GM23338 (cell line): ENCODE measurements around the gene SEMA4D. TPM values are rescaled to one million over a fixed set of nuclear protein-coding genes. Genes with fewer than 3 reads are reported as not detected.

Experiments used
- ATAC-seq: fragments of 200-7000 bp; cut with Tn5 transposase; 3 replicates; pipeline ENCODE4 v1.9.1; 2020
- DNase-seq: peaks from one replicate; pipeline ENCODE4 v3.0.0-alpha.2; 2015; ENCODE audit warnings: low spot score
- H2AFZ ChIP-seq: fragments of 200-600 bp; sonication (generic); 2 replicates; pipeline ENCODE4 v1.8.0; 2016; ENCODE audit warnings: antibody characterized with exemption, mild to moderate bottlenecking, moderate library complexity
- H3F3A ChIP-seq: fragments of 200-600 bp; sonication (generic); replicated peaks from 2 replicates; pipeline ENCODE4 v1.8.0; 2017; ENCODE audit warnings: antibody characterized with exemption, mixed run types, low read depth
- H3K27ac ChIP-seq: fragments of 200-600 bp; sonication (generic); 2 replicates; pipeline ENCODE4 v1.6.1; 2016; ENCODE audit warnings: low read depth
- H3K27me3 ChIP-seq: fragments of 200-600 bp; sonication (generic); 2 replicates; pipeline ENCODE4 v1.8.0; 2016; ENCODE audit warnings: mild to moderate bottlenecking, mixed run types, moderate library complexity; ENCODE audit not compliant: insufficient read depth
- H3K36me3 ChIP-seq: fragments of 200-600 bp; sonication (generic); 2 replicates; pipeline ENCODE4 v1.8.0; 2016; ENCODE audit warnings: mild to moderate bottlenecking; ENCODE audit not compliant: insufficient read depth
- H3K4me1 ChIP-seq: fragments of 200-600 bp; sonication (generic); 2 replicates; pipeline ENCODE4 v1.8.0; 2016; ENCODE audit warnings: mild to moderate bottlenecking, moderate library complexity; ENCODE audit not compliant: insufficient read depth
- H3K4me2 ChIP-seq: fragments of 200-600 bp; sonication (generic); 2 replicates; pipeline ENCODE4 v1.7.1; 2017; ENCODE audit warnings: mixed run types
- H3K4me3 ChIP-seq: fragments of 200-600 bp; sonication (generic); 2 replicates; pipeline ENCODE4 v1.6.1; 2016; ENCODE audit warnings: mixed run types
- H3K79me2 ChIP-seq: fragments of 200-600 bp; sonication (generic); replicated peaks from 2 replicates; pipeline ENCODE4 v1.8.0; 2017; ENCODE audit warnings: mild to moderate bottlenecking; ENCODE audit not compliant: insufficient read depth
- H3K9me2 ChIP-seq: fragments of 200-600 bp; sonication (generic); 2 replicates; pipeline ENCODE4 v1.8.0; 2017; ENCODE audit not compliant: insufficient read depth
- H4K20me1 ChIP-seq: fragments of 200-600 bp; sonication (generic); replicated peaks from 2 replicates; pipeline ENCODE4 v1.8.0; 2017; ENCODE audit warnings: mild to moderate bottlenecking; ENCODE audit not compliant: insufficient read depth
- H3K27ac Mint-ChIP-seq: 2 replicates; pipeline ENCODE4 v1.8.0; 2020; ENCODE audit warnings: inconsistent platforms, mild to moderate bottlenecking, moderate library complexity, mixed read lengths
- H3K27me3 Mint-ChIP-seq: 3 replicates; pipeline ENCODE4 v1.8.0; 2022; ENCODE audit warnings: low read depth, mild to moderate bottlenecking, moderate library complexity, mixed read lengths, inconsistent platforms; ENCODE audit not compliant: insufficient read depth, poor library complexity
- H3K36me3 Mint-ChIP-seq: 3 replicates; pipeline ENCODE4 v1.8.0; 2021; ENCODE audit warnings: low read depth, mild to moderate bottlenecking, inconsistent platforms, moderate library complexity, mixed read lengths
- H3K4me1 Mint-ChIP-seq: 3 replicates; pipeline ENCODE4 v1.8.0; 2020; ENCODE audit warnings: mild to moderate bottlenecking, inconsistent platforms, mixed read lengths
- H3K4me3 Mint-ChIP-seq: 3 replicates; pipeline ENCODE4 v1.8.0; 2021; ENCODE audit warnings: moderate library complexity, mild to moderate bottlenecking, inconsistent platforms, mixed read lengths
- H3K9me3 Mint-ChIP-seq: 3 replicates; pipeline ENCODE4 v1.8.0; 2020; ENCODE audit warnings: moderate library complexity, mild to moderate bottlenecking, inconsistent platforms, mixed read lengths
- CREB1 ChIP-seq: fragments of 250-450 bp; sonication (Bioruptor Pico); IDR thresholded peaks from 2 replicates; pipeline ENCODE4 v1.5.0; 2020; ENCODE audit warnings: low read depth, mild to moderate bottlenecking, moderate library complexity
- EZH2 ChIP-seq: fragments of 200-600 bp; sonication (generic); IDR thresholded peaks from one replicate; pipeline ENCODE4 v1.8.0; 2017; ENCODE audit warnings: antibody characterized with exemption, mild to moderate bottlenecking, low read depth; ENCODE audit not compliant: unreplicated experiment
- EZH2phosphoT487 ChIP-seq: fragments of 200-600 bp; sonication (generic); IDR thresholded peaks from one replicate; pipeline ENCODE4 v1.8.1; 2018; ENCODE audit warnings: antibody characterized with exemption; ENCODE audit not compliant: unreplicated experiment
- JUNB ChIP-seq: IDR thresholded peaks from one replicate; pipeline ENCODE4 v1.6.1; 2016; ENCODE audit warnings: antibody characterized with exemption; ENCODE audit not compliant: unreplicated experiment
- NANOG ChIP-seq: IDR thresholded peaks from 2 replicates; pipeline ENCODE4 v1.6.1; 2016; ENCODE audit warnings: antibody characterized with exemption, borderline replicate concordance
- POLR2AphosphoS5 ChIP-seq: IDR thresholded peaks from 2 replicates; pipeline ENCODE4 v1.6.1; 2016; ENCODE audit warnings: antibody characterized with exemption, low read depth
- STAT1 ChIP-seq: IDR thresholded peaks from one replicate; pipeline ENCODE4 v1.6.1; 2016; ENCODE audit warnings: antibody characterized with exemption; ENCODE audit not compliant: unreplicated experiment
- ZNF114 ChIP-seq: fragments of 250-450 bp; sonication (Bioruptor Pico); IDR thresholded peaks from 2 replicates; pipeline ENCODE4 v1.5.0; 2020; ENCODE audit warnings: mild to moderate bottlenecking, moderate library complexity
- ZNF331 ChIP-seq: fragments of 250-450 bp; sonication (Bioruptor Pico); IDR thresholded peaks from 2 replicates; pipeline ENCODE4 v1.5.0; 2020; ENCODE audit warnings: low read depth, mild to moderate bottlenecking, moderate library complexity
- polyA plus RNA-seq: library from polyadenylated mRNA; unstranded; fragments of >200 nt; fragmentation: Nextera tagmentation; extraction: Ambion mirVana; gene quantifications from 2 replicates; pipeline ENCODE4 v1.2.1, GENCODE V29; 2016
- total RNA-seq: library from RNA; depleted of rRNA; stranded (reverse); fragments of >200 nt; shearing (Covaris generic); gene quantifications from 2 replicates; pipeline ENCODE4 v1.2.3, GENCODE V29; 2014
- TF ChIP-seq, protein P1 (sequence below): fragments of 250-450 bp; sonication (Bioruptor Pico); IDR thresholded peaks from 2 replicates; pipeline ENCODE4 v1.5.0; 2020; ENCODE audit warnings: mild to moderate bottlenecking, moderate library complexity
- TF ChIP-seq, protein P2 (sequence below): IDR thresholded peaks from one replicate; pipeline ENCODE4 v1.6.1; 2018; ENCODE audit warnings: antibody characterized with exemption; ENCODE audit not compliant: unreplicated experiment
- TF ChIP-seq, protein P3 (sequence below): IDR thresholded peaks from 2 replicates; pipeline ENCODE4 v1.6.1; 2016; ENCODE audit warnings: antibody characterized with exemption
- TF ChIP-seq, protein P4 (sequence below), 2 experiments: fragments of 200-600 bp in 1 of 2; sonication (generic) in 1 of 2; conservative IDR thresholded peaks; 2 replicates each; pipeline versions ENCODE4 v1.5.1 to v1.6.1; 2016 to 2017; ENCODE audit warnings: antibody characterized with exemption in 2 of 2, low read depth in 2 of 2, mild to moderate bottlenecking in 2 of 2, moderate library complexity in 1 of 2

Gene SEMA4D
- total and polyA plus RNA-seq, 2 experiments from 2014 or later = 19.3 to 63.0 TPM

DNA sequence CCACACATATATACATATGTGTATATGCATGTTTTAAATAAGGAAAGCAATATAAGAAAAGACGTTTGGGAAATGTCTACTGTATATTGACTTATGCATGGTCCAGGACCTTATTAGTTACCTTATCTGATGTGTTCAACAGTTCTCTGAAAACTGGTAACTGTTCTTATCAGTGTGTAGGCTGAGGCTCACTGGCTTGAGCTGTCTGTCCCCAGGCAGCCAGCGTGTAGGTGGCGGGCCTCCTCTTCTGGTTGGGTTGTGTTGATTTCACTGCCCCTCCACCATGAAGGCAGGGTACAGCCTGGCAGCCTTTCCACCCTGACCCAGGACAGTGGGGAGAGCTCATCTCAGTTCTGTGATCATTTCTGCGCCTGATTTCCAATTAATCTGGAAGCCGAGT, 38.7 kb upstream of the SEMA4D start:
- no peaks in the 10 kb centered on the region for H3K36me3 Mint-ChIP-seq
- Histone ChIP-seq H2AFZ (no peak overlapping the region), H3F3A (no peaks in the 10 kb centered on the region), H3K36me3 (no peaks in the 10 kb centered on the region), H3K27ac (no peak overlapping the region), H3K9me2 (no peaks in the 10 kb centered on the region), H3K4me1 (no peaks in the 10 kb centered on the region), H3K4me2 (no peak overlapping the region), H3K27me3 (no peaks in the 10 kb centered on the region), H3K4me3 (no peak overlapping the region), H4K20me1 (no peaks in the 10 kb centered on the region), H3K79me2 (no peaks in the 10 kb centered on the region)
- H3K27ac Mint-ChIP-seq = no peak overlapping the region
- H3K4me1 Mint-ChIP-seq = peaks cover 5% of the 10 kb centered on the region
- DNase-seq (no peak), ATAC-seq (no peak)
- 0 out of 3 replicates have a peak, but pooled peaks cover 1% of the 10 kb centered on the region for H3K9me3 Mint-ChIP-seq
- H3K27me3 Mint-ChIP-seq = peaks cover 8% of the 10 kb centered on the region
- TF ChIP-seq, protein P1, sequence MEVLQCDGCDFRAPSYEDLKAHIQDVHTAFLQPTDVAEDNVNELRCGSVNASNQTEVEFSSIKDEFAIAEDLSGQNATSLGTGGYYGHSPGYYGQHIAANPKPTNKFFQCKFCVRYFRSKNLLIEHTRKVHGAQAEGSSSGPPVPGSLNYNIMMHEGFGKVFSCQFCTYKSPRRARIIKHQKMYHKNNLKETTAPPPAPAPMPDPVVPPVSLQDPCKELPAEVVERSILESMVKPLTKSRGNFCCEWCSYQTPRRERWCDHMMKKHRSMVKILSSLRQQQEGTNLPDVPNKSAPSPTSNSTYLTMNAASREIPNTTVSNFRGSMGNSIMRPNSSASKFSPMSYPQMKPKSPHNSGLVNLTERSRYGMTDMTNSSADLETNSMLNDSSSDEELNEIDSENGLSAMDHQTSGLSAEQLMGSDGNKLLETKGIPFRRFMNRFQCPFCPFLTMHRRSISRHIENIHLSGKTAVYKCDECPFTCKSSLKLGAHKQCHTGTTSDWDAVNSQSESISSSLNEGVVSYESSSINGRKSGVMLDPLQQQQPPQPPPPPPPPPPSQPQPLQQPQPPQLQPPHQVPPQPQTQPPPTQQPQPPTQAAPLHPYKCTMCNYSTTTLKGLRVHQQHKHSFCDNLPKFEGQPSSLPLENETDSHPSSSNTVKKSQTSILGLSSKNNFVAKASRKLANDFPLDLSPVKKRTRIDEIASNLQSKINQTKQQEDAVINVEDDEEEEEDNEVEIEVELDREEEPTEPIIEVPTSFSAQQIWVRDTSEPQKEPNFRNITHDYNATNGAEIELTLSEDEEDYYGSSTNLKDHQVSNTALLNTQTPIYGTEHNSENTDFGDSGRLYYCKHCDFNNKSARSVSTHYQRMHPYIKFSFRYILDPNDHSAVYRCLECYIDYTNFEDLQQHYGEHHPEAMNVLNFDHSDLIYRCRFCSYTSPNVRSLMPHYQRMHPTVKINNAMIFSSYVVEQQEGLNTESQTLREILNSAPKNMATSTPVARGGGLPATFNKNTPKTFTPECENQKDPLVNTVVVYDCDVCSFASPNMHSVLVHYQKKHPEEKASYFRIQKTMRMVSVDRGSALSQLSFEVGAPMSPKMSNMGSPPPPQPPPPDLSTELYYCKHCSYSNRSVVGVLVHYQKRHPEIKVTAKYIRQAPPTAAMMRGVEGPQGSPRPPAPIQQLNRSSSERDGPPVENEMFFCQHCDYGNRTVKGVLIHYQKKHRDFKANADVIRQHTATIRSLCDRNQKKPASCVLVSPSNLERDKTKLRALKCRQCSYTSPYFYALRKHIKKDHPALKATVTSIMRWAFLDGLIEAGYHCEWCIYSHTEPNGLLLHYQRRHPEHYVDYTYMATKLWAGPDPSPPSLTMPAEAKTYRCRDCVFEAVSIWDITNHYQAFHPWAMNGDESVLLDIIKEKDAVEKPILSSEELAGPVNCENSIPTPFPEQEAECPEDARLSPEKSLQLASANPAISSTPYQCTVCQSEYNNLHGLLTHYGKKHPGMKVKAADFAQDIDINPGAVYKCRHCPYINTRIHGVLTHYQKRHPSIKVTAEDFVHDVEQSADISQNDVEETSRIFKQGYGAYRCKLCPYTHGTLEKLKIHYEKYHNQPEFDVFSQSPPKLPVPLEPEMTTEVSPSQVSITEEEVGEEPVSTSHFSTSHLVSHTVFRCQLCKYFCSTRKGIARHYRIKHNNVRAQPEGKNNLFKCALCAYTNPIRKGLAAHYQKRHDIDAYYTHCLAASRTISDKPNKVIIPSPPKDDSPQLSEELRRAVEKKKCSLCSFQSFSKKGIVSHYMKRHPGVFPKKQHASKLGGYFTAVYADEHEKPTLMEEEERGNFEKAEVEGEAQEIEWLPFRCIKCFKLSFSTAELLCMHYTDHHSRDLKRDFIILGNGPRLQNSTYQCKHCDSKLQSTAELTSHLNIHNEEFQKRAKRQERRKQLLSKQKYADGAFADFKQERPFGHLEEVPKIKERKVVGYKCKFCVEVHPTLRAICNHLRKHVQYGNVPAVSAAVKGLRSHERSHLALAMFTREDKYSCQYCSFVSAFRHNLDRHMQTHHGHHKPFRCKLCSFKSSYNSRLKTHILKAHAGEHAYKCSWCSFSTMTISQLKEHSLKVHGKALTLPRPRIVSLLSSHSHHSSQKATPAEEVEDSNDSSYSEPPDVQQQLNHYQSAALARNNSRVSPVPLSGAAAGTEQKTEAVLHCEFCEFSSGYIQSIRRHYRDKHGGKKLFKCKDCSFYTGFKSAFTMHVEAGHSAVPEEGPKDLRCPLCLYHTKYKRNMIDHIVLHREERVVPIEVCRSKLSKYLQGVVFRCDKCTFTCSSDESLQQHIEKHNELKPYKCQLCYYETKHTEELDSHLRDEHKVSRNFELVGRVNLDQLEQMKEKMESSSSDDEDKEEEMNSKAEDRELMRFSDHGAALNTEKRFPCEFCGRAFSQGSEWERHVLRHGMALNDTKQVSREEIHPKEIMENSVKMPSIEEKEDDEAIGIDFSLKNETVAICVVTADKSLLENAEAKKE (CRISPR knock-in tag) = no peak
- TF ChIP-seq ZNF331 (CRISPR knock-in tag) = no peak
- TF ChIP-seq, protein P2, sequence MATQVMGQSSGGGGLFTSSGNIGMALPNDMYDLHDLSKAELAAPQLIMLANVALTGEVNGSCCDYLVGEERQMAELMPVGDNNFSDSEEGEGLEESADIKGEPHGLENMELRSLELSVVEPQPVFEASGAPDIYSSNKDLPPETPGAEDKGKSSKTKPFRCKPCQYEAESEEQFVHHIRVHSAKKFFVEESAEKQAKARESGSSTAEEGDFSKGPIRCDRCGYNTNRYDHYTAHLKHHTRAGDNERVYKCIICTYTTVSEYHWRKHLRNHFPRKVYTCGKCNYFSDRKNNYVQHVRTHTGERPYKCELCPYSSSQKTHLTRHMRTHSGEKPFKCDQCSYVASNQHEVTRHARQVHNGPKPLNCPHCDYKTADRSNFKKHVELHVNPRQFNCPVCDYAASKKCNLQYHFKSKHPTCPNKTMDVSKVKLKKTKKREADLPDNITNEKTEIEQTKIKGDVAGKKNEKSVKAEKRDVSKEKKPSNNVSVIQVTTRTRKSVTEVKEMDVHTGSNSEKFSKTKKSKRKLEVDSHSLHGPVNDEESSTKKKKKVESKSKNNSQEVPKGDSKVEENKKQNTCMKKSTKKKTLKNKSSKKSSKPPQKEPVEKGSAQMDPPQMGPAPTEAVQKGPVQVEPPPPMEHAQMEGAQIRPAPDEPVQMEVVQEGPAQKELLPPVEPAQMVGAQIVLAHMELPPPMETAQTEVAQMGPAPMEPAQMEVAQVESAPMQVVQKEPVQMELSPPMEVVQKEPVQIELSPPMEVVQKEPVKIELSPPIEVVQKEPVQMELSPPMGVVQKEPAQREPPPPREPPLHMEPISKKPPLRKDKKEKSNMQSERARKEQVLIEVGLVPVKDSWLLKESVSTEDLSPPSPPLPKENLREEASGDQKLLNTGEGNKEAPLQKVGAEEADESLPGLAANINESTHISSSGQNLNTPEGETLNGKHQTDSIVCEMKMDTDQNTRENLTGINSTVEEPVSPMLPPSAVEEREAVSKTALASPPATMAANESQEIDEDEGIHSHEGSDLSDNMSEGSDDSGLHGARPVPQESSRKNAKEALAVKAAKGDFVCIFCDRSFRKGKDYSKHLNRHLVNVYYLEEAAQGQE = no peak
- TF ChIP-seq ZNF114 = no peak
- TF ChIP-seq NANOG = no peak
- no peak for TF ChIP-seq EZH2
- TF ChIP-seq CREB1 = no peak
- TF ChIP-seq, protein P3, sequence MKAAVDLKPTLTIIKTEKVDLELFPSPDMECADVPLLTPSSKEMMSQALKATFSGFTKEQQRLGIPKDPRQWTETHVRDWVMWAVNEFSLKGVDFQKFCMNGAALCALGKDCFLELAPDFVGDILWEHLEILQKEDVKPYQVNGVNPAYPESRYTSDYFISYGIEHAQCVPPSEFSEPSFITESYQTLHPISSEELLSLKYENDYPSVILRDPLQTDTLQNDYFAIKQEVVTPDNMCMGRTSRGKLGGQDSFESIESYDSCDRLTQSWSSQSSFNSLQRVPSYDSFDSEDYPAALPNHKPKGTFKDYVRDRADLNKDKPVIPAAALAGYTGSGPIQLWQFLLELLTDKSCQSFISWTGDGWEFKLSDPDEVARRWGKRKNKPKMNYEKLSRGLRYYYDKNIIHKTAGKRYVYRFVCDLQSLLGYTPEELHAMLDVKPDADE = no peak
- no peak for TF ChIP-seq POLR2AphosphoS5
- no peak for TF ChIP-seq EZH2phosphoT487
- no peak for TF ChIP-seq STAT1
- no peak for TF ChIP-seq JUNB
- TF ChIP-seq, protein P4, sequence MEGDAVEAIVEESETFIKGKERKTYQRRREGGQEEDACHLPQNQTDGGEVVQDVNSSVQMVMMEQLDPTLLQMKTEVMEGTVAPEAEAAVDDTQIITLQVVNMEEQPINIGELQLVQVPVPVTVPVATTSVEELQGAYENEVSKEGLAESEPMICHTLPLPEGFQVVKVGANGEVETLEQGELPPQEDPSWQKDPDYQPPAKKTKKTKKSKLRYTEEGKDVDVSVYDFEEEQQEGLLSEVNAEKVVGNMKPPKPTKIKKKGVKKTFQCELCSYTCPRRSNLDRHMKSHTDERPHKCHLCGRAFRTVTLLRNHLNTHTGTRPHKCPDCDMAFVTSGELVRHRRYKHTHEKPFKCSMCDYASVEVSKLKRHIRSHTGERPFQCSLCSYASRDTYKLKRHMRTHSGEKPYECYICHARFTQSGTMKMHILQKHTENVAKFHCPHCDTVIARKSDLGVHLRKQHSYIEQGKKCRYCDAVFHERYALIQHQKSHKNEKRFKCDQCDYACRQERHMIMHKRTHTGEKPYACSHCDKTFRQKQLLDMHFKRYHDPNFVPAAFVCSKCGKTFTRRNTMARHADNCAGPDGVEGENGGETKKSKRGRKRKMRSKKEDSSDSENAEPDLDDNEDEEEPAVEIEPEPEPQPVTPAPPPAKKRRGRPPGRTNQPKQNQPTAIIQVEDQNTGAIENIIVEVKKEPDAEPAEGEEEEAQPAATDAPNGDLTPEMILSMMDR (conservative IDR thresholded peaks at IDR 0.05; ENCODE audit: low read depth in 2 of 2) = no peak
- H3K4me3 Mint-ChIP-seq = no peak overlapping the region
